NCI-H2227 treated with DMSO at 0.1 percent for 48 hours (cell line): ENCODE results near the gene TRRAP.
"Not testable (repeated sequence)": the region's sequence is repeated elsewhere in the genome, so short reads cannot be mapped to it uniquely, and the experiment has no call there.

ENCODE experiments used
- DNase-seq: peaks from one replicate; lab custom pipeline; 2025; lab: John Stamatoyannopoulos, UW

TRRAP gene

DNA sequence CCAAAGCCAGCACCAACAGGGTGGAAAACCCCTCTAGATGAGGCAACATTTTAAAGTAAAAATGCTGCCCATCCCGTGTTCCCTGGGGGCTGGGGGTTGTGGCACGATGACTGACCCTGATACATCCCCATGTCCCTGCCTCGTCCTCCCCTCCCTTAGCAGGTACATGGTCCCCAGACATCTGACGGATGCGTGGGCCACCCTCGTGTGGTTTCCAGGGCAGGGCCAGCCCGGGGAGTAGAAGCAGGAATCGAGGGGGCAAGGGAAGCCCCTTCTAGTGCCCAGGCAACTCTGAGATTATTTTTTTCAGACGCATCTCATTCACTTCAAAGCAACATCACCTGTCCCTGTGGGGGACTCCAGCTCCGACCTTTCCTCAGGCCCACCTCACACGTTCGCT is 12.0 kb upstream of the TRRAP start:
- DNase-seq: no peak

DNA sequence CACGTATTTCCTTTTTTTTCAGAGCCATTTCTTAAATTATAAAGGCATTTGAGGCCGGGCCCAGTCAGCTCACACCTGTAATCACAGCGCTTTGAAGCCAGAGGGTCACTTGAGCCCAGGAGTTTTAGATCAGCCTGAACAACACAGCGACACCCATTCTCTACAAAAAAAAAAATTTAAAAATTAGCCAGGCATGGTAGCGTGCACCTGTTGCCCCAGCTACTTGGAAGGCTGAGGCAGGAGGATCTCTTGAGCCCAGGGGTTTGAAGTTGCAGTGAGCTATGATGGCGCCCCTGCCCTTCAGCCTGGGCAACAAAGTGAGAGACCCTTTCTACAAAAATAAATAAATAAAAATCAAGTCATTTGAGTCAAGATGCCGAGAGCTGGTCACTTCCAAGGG is 11.6 kb upstream of the TRRAP start:
- no peak for DNase-seq

DNA sequence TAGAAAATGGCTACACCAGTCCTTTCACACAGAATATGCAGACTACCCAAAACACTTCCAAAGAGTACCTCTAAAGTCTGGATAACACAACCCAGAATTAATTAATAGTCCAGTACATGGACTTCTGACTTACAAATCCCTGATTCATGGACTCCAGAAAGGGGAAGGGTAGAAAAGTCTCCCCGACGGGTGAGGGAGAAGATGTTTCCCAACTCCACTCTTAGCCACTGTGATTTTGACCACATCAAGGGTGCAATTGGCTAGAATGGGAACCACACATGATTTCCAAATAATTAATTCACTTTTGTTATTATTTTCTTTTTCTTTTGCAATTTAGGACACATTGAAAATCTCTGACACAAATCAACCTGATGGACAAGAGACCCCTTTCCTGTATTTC is 9.9 kb upstream of the TRRAP start:
- DNase-seq: no peak

DNA sequence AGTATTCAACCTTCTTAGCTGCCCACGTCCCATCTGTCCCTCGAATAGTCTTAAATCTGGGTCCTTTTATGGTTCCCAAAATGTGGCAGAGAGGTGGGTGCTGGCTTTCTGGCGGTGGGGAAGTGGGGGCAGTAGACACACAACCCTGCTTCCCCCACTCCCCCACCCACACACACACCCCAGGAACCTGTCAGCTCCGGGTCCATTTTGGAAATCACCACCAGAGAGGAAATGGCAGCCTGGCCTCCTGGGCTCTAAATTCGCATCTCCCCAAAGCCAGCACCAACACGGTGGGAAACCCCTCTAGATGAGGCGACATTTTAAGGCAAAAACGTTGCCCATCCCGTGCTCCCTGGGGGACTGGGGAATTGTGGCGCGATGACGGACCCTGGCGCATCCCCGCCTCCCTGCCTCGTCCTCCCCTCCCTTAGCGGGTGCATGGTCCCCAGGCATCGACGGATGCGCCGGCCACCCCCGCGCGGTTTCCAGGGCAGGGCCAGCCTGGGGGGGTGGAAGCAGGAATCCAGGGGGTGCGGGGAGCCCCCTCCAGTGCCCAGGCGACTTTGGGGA is 9.2 kb upstream of the TRRAP start:
- no peak for DNase-seq

DNA sequence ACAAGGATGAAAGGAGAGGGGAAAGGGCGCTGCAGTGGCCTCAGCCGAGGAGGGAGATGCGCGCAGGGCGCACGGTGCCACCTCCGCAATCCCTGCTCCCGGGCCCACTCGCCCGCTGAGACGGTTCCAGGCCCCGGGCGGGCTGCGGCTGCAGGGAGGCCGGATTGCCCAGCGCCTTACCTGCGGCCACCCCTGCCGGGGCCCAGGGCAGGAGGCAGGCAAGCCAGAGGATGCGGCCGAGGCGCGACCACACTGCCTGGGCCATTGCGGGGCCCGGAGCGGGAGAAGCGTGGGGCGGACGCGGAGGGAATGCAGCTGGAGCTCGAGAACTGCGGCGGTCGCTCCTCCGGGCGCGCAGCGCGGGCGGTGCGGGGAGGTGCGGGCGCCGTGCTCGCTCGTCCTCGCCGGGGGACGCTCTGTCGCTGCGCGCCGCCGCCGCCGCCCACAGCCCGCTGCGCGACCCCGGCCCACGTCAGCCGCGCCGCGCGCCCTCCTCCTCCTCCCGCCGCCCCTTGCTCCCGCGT is 8.7 kb upstream of the TRRAP start, which contains the start of gene TMEM130:
Gene TMEM130 (minus strand): TSS at position 418 of the 524 bp plus-strand sequence. CDS start 153 bp downstream, at position 265.
- no peak for DNase-seq

DNA sequence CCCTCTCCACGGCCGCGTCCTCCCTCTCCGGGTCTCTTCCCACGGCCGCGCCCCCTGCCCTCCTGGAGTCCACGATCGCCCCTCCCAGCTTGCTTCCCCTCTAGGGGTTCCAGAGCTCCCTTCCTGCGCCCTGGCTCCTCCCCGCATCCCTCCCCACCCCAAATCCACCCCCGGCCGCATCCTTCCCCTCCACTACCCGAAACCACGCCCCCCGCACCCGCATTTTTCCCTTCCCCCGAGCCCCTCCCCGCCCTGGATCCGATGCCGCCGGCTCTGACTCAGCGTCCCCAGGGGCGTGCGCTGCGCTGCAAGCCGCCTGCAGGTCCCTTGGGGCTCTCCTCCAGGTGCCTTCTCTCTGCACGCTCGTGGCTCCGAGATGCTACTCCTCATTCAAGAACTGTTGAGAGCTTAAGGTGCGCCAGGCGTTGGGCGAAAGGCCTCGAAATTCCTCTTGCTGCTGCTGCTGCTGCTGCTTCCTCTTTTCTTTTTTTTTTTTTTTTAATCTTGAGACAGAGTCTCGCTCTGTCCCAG is 8.1 kb upstream of the TRRAP start:
- peak; percentile 44 for DNase-seq

DNA sequence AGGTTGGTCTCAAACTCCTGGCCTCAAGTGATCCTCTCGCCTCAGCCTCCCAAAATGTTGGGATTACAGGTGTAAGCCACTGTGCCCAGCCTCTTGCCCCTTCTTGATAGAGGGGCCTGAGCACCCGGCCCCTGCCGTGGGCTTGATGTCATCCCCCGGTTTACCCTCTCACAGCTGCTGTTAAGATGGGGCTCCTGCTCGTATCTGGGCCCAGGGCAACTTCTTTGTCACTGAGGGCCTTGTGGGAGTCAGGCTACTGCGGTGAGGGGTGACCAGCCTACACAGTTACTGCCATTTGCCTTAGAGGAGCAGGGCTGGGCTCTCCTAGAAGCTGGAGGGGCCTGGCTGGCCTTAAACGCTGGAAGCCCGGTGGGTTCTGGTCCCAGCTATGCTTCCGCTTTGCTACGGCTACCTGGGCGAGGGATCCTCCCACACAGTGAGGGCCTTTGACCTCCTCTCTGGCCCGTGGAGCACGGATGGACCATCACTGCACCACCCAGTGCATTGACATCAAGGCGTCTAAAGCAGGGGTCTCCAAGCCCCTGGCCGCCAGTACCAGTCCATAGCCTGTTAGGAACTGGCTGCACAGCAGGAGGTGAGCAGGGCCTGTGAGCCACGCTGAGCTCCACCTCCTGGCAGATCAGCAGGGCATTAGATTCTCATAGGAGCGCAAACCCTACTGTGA is 7.4 kb upstream of the TRRAP start:
- DNase-seq: no peak

DNA sequence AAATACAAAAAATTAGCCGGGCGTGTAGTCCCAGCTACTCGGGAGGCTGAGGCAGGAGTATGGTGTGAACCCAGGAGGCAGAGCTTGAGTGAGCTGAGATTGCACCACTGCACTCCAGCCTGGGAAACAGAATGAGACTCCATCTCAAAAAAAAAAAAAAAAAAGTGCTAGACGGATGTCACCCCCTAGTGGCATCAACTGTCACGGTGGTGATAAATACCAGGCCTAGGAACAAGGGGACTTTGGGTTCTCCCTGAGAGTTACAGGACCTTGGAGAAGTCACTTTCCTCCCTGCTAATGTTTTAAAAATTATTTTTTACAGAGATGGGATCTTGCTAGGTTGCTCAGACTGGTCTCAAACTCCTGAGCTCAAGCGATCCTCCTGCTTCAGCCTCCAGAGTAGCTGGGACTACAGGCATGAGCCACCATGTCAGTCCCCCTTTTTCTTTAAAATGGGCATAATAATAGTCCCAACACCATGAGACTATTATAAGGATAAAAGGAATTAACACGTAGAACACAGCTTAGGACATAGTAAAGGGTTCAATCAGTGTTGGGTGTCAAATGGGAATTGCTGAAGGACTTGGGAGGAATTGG is 5.9 kb upstream of the TRRAP start:
- DNase-seq: no peak

DNA sequence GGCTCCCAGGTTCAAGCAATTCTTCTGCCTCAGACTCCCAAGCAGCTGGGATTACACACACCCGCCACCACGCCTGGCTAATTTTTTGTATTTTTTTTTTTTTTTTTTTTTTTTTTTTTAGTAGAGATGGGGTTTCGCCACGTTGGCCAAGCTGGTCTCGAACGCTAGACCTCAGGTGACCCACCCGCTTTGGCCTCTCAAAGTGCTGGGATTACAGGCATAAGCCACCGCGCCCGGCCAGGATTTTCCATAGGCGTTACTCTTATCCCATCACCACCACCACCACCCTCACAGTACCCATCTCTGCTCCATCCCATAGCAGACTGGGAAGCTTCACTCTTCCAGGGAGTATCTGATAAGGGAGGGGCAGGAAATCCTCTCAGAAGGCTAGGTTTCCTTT is 4.7 kb upstream of the TRRAP start:
- not testable (repeated sequence) for DNase-seq

DNA sequence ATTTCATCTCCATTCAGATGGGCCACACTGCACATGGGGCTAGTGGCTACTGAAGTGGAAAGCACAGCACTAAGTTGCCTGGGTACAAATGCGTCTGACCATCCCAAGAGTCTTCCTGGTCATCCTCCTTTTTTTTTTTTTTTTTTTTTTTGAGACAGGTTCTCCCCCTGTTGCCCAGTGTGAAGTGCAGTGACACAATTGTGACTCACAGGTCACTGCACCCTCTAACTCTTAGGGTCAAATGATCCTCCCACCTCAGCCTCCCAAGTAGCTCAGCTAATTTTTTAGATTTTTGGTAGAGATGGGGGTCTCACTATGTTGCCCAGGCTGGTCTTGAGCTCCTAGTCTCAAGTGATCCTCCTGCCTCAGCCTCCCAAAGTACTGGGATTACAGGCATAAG is 3.4 kb upstream of the TRRAP start:
- DNase-seq: no peak

DNA sequence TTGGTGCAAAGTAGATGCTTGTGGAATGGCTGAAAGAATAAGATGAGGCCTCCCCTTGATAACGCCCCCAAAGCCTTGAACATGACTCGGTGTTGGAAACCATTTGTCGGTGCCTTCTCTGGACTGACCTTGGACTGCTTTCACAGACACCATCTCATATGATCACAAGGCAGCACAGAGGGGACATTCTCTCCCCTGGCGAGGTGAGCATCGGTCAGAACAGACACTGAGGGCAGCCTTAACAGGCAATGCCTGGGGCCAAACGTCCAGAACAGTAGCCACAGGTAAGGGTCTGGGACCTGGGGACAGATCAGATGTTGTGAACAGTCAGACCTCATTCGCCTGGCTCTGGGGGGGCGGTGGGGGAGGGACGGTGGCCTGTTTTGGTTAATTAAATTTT is 2.8 kb upstream of the TRRAP start:
- no peak for DNase-seq

DNA sequence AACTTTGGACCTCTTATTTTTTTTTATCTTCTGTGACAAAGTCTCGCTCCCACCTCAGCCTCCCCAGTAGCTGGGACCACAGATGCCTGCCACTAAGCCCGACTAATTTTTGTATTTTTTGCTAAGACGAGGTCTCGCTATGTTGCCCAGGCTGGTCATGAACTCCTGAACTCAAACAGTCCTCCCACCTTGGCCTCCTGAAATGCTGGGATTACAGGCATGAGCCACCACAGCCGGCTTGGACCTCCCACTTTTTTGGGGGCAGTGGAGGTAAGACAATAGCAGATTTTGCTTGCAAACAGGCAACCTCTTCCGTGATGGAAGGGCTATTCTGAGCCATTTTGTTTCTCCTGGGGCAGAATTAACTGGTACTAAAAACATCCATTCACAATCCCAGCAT is 1.2 kb upstream of the TRRAP start:
- DNase-seq: no peak

DNA sequence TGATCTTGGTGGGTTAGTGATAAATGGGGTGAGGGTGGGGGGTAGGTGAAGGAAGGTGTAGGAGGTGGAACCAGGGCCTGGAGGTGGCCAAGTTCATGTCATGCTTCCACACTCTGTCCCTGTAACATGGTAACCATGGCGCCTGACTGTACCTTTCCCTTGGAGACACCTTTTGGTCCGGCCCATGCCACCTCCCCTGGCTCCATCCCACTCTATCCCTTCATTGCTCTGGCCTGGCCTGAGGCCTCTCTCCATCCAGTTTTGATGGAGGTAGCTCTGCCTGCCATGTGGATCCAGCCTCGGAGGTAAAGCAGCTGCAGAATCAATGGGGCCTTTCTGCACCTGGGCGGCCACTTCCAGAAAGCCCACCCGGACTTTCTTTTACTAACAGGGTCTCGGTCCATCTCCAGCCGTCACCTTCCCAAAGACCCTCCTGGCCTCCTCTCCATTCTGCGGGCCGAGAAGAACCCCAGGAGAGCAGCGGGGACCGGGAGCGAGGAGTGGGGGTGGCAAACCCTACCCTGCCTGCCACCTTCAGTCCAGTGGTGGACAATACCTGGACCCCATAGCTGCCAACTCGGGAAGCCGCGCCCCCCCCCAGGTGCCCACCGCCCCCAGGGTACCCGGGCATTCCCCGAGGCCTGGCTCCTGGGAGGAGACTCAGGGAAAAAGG is 504 bp upstream of the TRRAP start:
- no peak for DNase-seq

DNA sequence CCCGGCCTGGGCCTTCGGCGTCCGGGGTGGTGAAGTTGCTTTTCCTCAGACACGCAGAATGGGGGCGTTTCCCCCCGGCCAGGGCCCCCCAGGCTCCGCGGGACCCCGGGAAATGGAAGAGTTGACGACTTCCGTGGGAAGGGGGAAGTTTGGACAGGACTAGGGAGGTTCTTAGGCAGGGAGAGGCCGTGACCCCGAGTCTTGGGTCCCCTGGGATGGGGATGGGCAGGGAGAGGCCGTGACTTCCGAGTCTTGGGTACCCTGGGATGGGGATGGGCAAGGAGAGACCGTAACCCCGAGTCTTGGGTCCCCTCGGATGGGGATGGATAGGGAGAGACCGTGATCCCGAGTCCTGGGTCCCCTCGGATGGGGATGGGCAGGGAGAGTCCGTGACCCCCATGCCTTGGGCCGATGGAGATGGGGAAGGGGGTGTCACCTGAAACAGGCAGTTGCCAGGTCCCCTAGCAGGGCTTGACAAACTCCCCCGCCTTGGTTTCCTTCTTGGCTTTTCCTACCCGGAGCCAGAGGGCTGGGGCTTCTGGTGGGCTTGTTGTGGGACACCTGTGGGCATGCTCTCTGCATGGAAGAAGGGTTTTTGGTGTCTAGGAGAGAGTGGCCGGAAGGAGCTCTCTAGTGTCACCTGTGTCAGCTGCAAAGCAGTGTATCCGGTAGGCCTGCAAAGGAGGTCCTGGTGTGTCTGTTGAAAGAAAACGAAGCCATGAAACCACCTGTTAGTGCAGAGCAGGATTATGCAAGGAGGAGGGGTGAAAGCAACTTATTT is 1.1 kb downstream of the TRRAP start:
- DNase-seq: peak; percentile 10

DNA sequence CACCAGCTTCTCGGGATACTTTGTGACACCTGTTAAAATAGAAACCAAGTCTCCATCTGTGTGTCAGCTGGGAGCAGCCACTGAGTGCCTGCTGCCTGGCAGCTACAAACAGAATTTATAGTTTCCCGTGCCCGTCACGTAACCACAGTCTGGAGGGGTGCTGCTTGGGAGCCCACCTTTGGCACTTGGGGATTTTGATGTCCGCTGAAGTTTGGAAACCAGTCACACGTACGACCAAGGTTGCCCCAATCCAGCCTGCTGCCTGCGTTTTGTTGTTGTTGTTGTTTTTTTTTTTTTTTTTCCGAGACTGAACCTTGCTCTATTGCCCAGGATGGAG is 1.6 kb downstream of the TRRAP start:
- no peak for DNase-seq

DNA sequence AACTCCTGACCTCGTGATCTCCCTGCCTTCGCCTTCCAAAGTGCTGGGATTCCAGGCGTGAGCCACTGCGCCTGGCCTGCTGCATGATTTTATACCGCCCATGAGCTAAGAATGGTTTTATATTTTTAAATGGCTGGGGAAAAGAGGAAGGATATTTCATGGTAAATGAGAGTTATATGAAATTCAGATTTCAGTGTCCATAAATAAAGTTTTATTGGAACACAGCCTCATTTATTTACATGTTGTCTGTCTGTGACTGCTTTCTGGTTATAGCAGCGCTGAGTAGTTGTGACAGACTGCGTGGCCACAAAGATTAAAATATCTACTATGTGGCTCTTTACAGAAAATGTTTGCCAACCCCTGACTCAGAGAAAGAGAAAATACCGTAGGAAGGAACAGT is 2.2 kb downstream of the TRRAP start:
- DNase-seq: no peak

DNA sequence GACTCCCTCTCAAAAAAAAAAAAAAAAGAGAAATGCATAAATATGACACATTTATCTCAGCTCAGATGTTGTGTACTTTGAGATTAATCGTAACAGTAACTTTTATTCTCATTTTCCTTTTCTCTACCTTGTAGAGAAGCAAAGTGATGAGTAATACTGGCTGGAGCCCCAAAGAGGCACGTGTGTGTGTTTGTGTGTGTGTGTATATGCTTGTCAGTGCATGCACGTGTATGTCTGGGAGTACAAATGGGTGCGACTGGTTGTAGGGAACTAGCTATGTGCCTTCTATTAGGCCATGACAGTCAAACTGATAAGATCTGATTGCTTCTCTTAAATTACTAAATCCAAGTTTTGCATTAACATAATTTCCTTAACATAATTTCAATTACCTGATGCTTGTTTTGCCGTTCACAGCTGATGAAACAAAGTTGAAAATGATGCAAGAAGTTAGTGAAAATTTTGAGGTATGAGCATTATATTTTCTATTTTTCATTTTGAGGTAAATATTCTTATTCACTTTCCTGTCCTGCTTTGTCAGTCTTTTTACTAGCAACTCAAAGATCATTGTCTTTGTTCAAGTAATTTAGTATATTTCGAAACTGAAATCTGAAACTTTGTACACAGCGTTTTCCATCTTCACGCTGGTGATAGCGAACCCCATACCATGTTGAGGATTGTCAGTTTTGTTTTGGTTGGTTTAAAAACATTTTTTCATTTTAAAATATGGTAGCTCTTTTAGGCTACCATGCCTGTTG is 3.4 kb downstream of the TRRAP start:
- DNase-seq: no peak

DNA sequence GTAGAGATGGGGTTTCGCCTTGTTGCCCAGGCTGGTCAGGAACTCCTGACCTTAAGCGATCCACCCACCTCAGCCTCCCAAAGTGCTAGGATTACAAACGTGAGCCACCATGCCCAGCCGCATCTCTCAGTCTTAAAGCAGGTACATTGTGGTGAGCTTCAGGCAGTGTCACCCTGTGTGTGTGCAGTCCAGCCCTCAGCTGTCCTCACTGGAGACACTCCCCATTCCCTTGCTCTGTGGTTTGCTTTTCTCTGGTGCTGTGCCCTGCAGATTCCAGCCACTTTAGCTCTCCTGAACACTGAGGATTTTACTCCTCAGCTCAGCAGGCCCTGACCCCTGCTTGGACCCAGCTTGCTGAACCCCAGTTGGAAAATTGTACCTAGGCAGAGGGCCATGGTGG is 6.1 kb downstream of the TRRAP start:
- DNase-seq: no peak

DNA sequence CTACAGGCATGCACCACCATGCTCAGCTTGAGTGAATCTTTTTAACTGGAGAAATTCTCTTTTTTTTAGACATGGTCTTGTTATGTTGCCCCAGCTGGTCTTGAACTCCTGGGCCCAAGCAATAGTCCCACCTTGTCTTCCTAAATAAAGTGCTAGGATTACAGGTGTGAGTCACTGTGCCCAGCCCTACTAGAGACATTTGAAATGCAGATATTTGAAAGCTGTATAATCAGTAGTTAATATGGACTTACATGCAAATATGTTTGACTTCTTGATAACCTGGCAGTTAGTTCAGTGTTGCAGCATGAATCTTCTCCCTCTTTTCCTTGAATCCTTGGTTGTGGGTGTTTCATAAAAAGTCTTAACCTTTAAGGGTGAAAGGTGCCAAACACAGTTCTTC is 8.7 kb downstream of the TRRAP start:
- DNase-seq: no peak

DNA sequence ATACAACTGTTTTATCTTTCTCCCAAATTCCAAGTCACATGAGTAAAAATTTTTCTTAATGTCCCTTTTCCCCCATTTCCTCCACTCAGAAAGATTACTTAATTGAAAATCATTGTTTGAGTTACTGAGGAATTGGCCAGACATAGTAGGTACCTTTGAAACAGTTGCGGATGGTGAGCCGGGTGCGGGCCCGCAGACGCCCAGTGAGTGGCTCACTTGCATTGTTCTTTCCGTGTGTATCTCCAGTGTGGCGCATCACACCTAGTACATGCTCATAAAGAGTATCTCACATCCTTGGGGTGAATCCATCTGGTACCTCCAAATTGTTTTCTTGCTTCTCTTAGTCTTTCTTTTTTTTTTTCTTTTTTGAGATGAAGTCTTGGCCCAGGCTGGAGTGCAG is 14.3 kb downstream of the TRRAP start:
- DNase-seq: no peak

DNA sequence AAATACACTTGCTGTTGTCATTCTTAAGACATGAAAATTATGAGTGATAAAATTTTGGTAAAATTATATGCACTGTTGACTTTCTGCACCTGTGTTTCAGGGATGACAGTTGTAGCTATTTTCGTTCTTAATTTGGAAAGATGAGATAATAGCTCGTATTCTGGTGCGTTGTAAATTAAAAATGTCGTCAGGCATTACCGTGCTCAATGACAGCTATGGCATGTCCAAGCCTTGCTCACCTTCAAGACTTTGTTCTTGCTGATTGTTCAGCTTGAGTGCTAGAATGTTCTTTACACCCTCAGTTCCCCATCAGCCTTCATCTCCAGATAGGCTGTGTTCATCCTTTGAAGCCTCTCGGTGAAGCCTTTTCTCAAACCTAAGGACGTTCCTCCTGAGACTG is 21.5 kb downstream of the TRRAP start:
- DNase-seq: no peak
